ENCODE measurements around the gene SBF2. TPM values are rescaled to one million over a fixed set of nuclear protein-coding genes. Genes with fewer than 3 reads are reported as not detected.
A peak's percentile ranks its signal among the peaks of the same experiment; 100 is the strongest.

Gene SBF2
- total RNA-seq, 4 donors from 2014 or later, result 29.7 to 60.4 (median 36.0) TPM

- 97 to 98% methylated on average over 2 of the region's 2 CpGs for WGBS, 2 donors
- intact Hi-C loops (cut with DNase I; ENCODE audit: low total_unique reads), result no loop called here
- no peak for DNase-seq (ENCODE audit: low spot score in 2 of 2)
- H3K4me3 ChIP-seq (ENCODE audit: low read depth, poor library complexity, severe bottlenecking), result no peak overlapping the region
- no peak for TF ChIP-seq CTCF (IDR thresholded peaks at IDR 0.05)
These were observed 72.7 kb downstream of the SBF2 start for GRCh38 chr11:10221342-10221741.

GRCh38 chr11:10211470-10211869 lies 82.5 kb downstream of the SBF2 start:
- intact Hi-C loops (cut with DNase I; ENCODE audit: low total_unique reads), result no loop called here
- 87 to 91% methylated on average over 3 of the region's 3 CpGs for WGBS, 2 donors
- no peak for DNase-seq (ENCODE audit: low spot score in 2 of 2)
- no peak overlapping the region for H3K4me3 ChIP-seq (ENCODE audit: low read depth, poor library complexity, severe bottlenecking)
- TF ChIP-seq CTCF (IDR thresholded peaks at IDR 0.05) (no peak), POLR2A (IDR thresholded peaks at IDR 0.05) (no peak)

DNA sequence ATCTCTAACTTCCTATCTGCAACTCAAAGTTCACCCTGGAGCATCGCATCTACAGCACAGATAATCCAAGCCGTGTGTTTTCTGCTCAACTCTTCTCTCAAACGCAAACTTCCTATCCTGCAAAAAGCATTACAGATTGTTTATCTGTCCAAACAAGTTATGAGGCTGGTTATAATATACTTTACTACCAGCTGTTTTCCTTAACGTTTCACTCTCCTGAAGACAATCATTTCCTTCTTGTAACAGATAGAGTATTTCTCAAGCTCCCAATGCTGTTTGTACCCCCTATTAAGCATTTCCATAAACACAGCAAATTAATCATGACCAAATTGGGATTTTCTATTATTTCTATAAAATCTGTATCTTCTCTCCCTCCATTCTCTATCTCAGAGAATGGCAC lies 84.7 kb downstream of the SBF2 start:
- 87 to 89% methylated on average over 4 of the region's 4 CpGs for WGBS, 2 donors
- intact Hi-C loops (cut with DNase I; ENCODE audit: low total_unique reads), result loop anchor here (10.0 kb wide), 1 partner anchor 95 kb away; the partner anchor contains the start of gene ADM
- DNase-seq (ENCODE audit: low spot score in 2 of 2), result no peak
- no peak overlapping the region for H3K4me3 ChIP-seq (ENCODE audit: low read depth, poor library complexity, severe bottlenecking)
- no peak for TF ChIP-seq CTCF (IDR thresholded peaks at IDR 0.05)
- no peak for TF ChIP-seq POLR2A (IDR thresholded peaks at IDR 0.05)

GRCh38 chr11:10208131-10208575 lies 85.9 kb downstream of the SBF2 start:
- intact Hi-C loops (cut with DNase I; ENCODE audit: low total_unique reads), result loop anchor here (10.0 kb wide), 1 partner anchor 97 kb away; the partner anchor contains the start of gene ADM
- no peak for DNase-seq (ENCODE audit: low spot score in 2 of 2)

DNA sequence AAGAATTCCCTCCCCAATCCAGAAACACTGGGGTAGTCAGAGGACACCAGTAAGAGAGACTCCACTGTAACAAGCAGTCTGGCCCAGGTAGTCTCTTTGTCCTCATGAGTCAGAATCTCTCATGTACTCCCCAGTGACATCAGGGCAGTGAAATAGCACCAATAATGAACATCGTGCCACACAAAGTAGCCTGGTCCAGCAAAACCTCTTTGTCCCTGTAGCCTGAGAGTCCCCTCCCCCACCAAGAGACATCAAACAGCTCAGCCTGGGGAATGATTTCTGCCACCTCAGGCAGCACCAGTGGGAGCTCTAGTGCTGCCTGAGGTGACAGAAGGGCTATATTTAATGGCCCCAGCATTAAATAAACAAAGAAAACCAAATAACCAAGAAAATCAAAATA lies 88.1 kb downstream of the SBF2 start:
- 63 to 94% methylated on average over 1 of the region's 1 CpG for WGBS, 2 donors
- TF ChIP-seq CTCF (IDR thresholded peaks at IDR 0.05) (no peak), POLR2A (IDR thresholded peaks at IDR 0.05) (no peak)
- DNase-seq (ENCODE audit: low spot score in 2 of 2), result no peak
- intact Hi-C loops (cut with DNase I; ENCODE audit: low total_unique reads), result loop anchor here (10.0 kb wide), 1 partner anchor 99 kb away; the partner anchor contains the start of gene ADM
- H3K4me3 ChIP-seq (ENCODE audit: low read depth, poor library complexity, severe bottlenecking), result no peak overlapping the region

More at GRCh38 chr11:10208131-10208575, 85.9 kb downstream of the SBF2 start:
- H3K4me3 ChIP-seq (ENCODE audit: low read depth, poor library complexity, severe bottlenecking), result no peak overlapping the region
- no peak for TF ChIP-seq POLR2A (IDR thresholded peaks at IDR 0.05)
- TF ChIP-seq CTCF (IDR thresholded peaks at IDR 0.05), result peak in 1 of 3 donors; percentile 54
- WGBS, 2 donors, result 25 to 26% methylated on average over 4 of the region's 4 CpGs

- no peak overlapping the region for H3K4me3 ChIP-seq (ENCODE audit: low read depth, poor library complexity, severe bottlenecking)
- intact Hi-C loops (cut with DNase I; ENCODE audit: low total_unique reads), result loop anchor here (10.0 kb wide), 1 partner anchor 101 kb away; the partner anchor contains the start of gene ADM
- DNase-seq (ENCODE audit: low spot score in 2 of 2), result no peak
- no peak for TF ChIP-seq CTCF (IDR thresholded peaks at IDR 0.05)
- TF ChIP-seq POLR2A (IDR thresholded peaks at IDR 0.05), result no peak
- WGBS, 2 donors, result 86 to 89% methylated on average over 4 of the region's 4 CpGs
These were observed 90.0 kb downstream of the SBF2 start for GRCh38 chr11:10204021-10204420.

All from lower leg skin (tissue), 4 donors.